Measurements from ENCODE around the gene CCNK.
A peak's percentile ranks its signal among the peaks of the same experiment; 100 is the strongest.

The CCNK gene

GRCh38 chr14:99479160-99479905 lies 1.9 kb upstream of the CCNK start:
- Histone ChIP-seq H3K27ac (ENCODE audit: low read depth, low read length, severe bottlenecking) (peak overlapping the region; percentile 64), H3K4me1 (ENCODE audit: control insufficient read depth, insufficient read depth, low read length, poor library complexity, severe bottlenecking) (peaks cover 39% of the 10 kb centered on the region), H3K36me3 (ENCODE audit: control insufficient read depth, insufficient read depth, low read length) (no peaks in the 10 kb centered on the region), H3K4me3 (ENCODE audit: extremely low read depth, insufficient read depth, low read length, poor library complexity, severe bottlenecking) (peak overlapping the region; percentile 98), H3K9me3 (ENCODE audit: control insufficient read depth, low read length) (no peaks in the 10 kb centered on the region)
- whole genome bisulfite sequencing, 2 experiments (ENCODE audit: insufficient coverage in 2 of 2), result 31 to 38% methylated on average over 11 to 12 of the region's 18 CpGs

DNA sequence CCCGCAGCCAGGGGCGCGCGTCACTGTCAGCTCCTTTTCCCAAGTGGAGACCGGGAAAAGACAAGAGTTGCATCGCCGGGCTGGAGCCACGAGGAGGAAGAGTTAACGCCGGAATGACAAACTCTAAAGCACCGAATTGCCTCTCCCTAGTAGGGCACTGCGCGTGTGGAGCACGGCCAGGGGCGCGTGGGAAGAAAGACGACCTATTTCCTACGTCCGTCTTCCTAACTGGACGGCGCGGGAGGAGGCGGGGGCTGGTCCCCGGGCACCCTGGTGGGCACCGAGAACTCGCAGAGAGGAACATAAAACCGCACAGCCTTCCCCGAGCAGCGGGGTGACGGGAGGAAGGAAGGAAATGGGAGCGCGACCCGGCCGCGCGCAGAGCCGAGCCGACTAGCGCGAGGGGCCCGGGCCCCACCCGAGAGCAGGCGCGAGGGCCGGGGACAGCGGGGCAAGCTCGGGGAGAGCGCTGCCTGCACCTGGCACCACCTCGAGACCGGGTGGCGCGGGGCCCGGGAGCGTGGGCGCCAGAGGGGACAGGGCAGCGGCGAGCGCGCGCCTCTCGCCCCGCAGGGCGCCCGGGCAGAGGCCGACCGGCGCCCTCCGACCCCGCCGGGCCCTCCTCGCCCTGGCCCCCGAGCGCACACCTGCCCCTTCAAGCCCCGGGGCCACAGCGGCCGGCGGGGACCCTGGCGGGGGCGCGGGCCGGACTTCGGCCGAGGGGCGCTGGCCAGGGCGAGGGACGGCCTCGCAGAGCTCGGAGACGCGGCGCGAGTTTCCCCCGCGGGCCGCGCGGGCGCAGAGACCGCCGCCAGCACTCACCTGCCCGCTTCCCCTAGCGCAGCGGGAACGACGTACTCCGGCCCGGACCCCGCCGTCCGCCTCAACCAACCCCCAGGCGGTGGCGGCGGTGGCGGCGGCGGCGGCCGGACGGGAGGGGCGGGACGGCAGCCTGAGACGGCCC lies 1.0 kb upstream of the CCNK start, which contains the start of gene SETD3:
TSS of gene SETD3 (minus strand) at position 954 of the 964 bp plus-strand sequence. CDS start 15,054 bp downstream, outside the sequence.
- 0% methylated on average over 65 to 85 of the region's 122 CpGs for WGBS, 2 experiments (ENCODE audit: insufficient coverage in 2 of 2)
- Histone ChIP-seq H3K36me3 (ENCODE audit: control insufficient read depth, insufficient read depth, low read length) (no peaks in the 10 kb centered on the region), H3K4me3 (ENCODE audit: extremely low read depth, insufficient read depth, low read length, poor library complexity, severe bottlenecking) (peak within 1 kb of the TSS; percentile 98), H3K27ac (ENCODE audit: low read depth, low read length, severe bottlenecking) (peak within 1 kb of the TSS; percentile 99), H3K4me1 (ENCODE audit: control insufficient read depth, insufficient read depth, low read length, poor library complexity, severe bottlenecking) (peaks cover 37% of the 10 kb centered on the region), H3K9me3 (ENCODE audit: control insufficient read depth, low read length) (no peaks in the 10 kb centered on the region)

DNA sequence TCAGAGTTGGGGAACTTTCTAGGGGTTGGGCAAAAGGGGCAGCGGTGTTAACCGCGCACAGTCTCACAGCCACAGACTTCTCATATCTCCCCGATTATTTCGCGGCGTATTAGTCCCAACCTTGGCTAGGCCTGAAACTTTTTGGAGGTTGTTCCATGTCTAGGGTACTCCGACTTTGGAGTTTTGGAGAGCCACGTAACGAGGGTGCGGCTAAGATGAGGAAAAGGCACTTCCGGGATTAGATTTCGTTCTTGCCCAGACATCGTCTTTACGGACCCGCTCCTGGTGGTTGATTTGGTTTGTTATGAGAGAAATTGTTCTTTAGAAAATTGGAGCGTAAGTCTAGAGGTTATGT lies 513 bp downstream of the CCNK start:
- H3K27ac ChIP-seq (ENCODE audit: low read depth, low read length, severe bottlenecking), result peak overlapping the region; percentile 99
- H3K4me1 ChIP-seq (ENCODE audit: control insufficient read depth, insufficient read depth, low read length, poor library complexity, severe bottlenecking), result peaks cover 29% of the 10 kb centered on the region
- H3K4me3 ChIP-seq (ENCODE audit: extremely low read depth, insufficient read depth, low read length, poor library complexity, severe bottlenecking), result peak overlapping the region; percentile 98
- no peaks in the 10 kb centered on the region for H3K9me3 ChIP-seq (ENCODE audit: control insufficient read depth, low read length)
- H3K36me3 ChIP-seq (ENCODE audit: control insufficient read depth, insufficient read depth, low read length), result no peaks in the 10 kb centered on the region
- 0% methylated on average over 8 to 9 of the region's 17 CpGs for WGBS, 2 experiments (ENCODE audit: insufficient coverage in 2 of 2)

GRCh38 chr14:99484106-99484505 lies 2.9 kb downstream of the CCNK start:
- Histone ChIP-seq H3K27ac (ENCODE audit: low read depth, low read length, severe bottlenecking) (no peak overlapping the region), H3K36me3 (ENCODE audit: control insufficient read depth, insufficient read depth, low read length) (no peaks in the 10 kb centered on the region), H3K9me3 (ENCODE audit: control insufficient read depth, low read length) (no peaks in the 10 kb centered on the region), H3K4me3 (ENCODE audit: extremely low read depth, insufficient read depth, low read length, poor library complexity, severe bottlenecking) (no peak overlapping the region), H3K4me1 (ENCODE audit: control insufficient read depth, insufficient read depth, low read length, poor library complexity, severe bottlenecking) (peaks cover 23% of the 10 kb centered on the region)
- WGBS, 2 experiments (ENCODE audit: insufficient coverage in 2 of 2), result 83% methylated on average over 1 of the region's 2 CpGs; no CpG with 5 or more reads in 1 of the 2 experiments

DNA sequence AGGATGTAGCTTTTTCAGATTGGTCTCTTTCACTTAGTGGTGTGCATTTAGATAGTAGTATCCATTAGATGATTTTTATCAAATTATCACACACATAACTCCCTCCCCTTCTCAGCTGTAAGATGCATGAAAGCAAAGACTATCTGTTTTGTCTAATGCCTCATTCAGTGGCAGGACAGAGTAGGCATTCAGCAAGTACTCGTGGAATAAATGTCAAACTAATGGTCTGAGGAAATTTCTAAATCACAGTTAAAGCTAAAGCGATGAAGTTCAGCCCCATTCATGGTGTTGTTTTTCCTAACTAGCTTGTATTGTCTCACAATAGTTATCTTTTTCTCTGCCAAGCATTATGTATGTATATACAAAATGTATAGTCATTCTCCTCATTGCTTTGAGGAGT lies 16.1 kb downstream of the CCNK start:
- no peak overlapping the region for H3K27ac ChIP-seq (ENCODE audit: low read depth, low read length, severe bottlenecking)
- no peaks in the 10 kb centered on the region for H3K4me1 ChIP-seq (ENCODE audit: control insufficient read depth, insufficient read depth, low read length, poor library complexity, severe bottlenecking)
- H3K9me3 ChIP-seq (ENCODE audit: control insufficient read depth, low read length), result no peaks in the 10 kb centered on the region
- no peak overlapping the region for H3K4me3 ChIP-seq (ENCODE audit: extremely low read depth, insufficient read depth, low read length, poor library complexity, severe bottlenecking)
- H3K36me3 ChIP-seq (ENCODE audit: control insufficient read depth, insufficient read depth, low read length), result peaks cover 87% of the 10 kb centered on the region
- WGBS, 2 experiments (ENCODE audit: insufficient coverage in 2 of 2), result 96 to 100% methylated on average over 1 to 2 of the region's 2 CpGs

- 100% methylated on average over 3 of the region's 3 CpGs for WGBS, 2 experiments (ENCODE audit: insufficient coverage in 2 of 2)
- no peak overlapping the region for H3K27ac ChIP-seq (ENCODE audit: low read depth, low read length, severe bottlenecking)
- peaks cover 87% of the 10 kb centered on the region for H3K36me3 ChIP-seq (ENCODE audit: control insufficient read depth, insufficient read depth, low read length)
- H3K9me3 ChIP-seq (ENCODE audit: control insufficient read depth, low read length), result no peaks in the 10 kb centered on the region
- H3K4me1 ChIP-seq (ENCODE audit: control insufficient read depth, insufficient read depth, low read length, poor library complexity, severe bottlenecking), result no peaks in the 10 kb centered on the region
- no peak overlapping the region for H3K4me3 ChIP-seq (ENCODE audit: extremely low read depth, insufficient read depth, low read length, poor library complexity, severe bottlenecking)
Measured at GRCh38 chr14:99497894-99498293, 16.7 kb downstream of the CCNK start.

- no peaks in the 10 kb centered on the region for H3K9me3 ChIP-seq (ENCODE audit: control insufficient read depth, low read length)
- 79 to 89% methylated on average over 13 to 14 of the region's 14 CpGs for WGBS, 2 experiments (ENCODE audit: insufficient coverage in 2 of 2)
- H3K27ac ChIP-seq (ENCODE audit: low read depth, low read length, severe bottlenecking), result peak overlapping the region; percentile 19
- peaks cover 93% of the 10 kb centered on the region for H3K36me3 ChIP-seq (ENCODE audit: control insufficient read depth, insufficient read depth, low read length)
- no peak overlapping the region for H3K4me3 ChIP-seq (ENCODE audit: extremely low read depth, insufficient read depth, low read length, poor library complexity, severe bottlenecking)
- no peaks in the 10 kb centered on the region for H3K4me1 ChIP-seq (ENCODE audit: control insufficient read depth, insufficient read depth, low read length, poor library complexity, severe bottlenecking)
Measured at GRCh38 chr14:99502989-99503421, 21.8 kb downstream of the CCNK start.

- Histone ChIP-seq H3K36me3 (ENCODE audit: control insufficient read depth, insufficient read depth, low read length) (peaks cover 93% of the 10 kb centered on the region), H3K4me3 (ENCODE audit: extremely low read depth, insufficient read depth, low read length, poor library complexity, severe bottlenecking) (no peak overlapping the region), H3K9me3 (ENCODE audit: control insufficient read depth, low read length) (no peaks in the 10 kb centered on the region), H3K27ac (ENCODE audit: low read depth, low read length, severe bottlenecking) (no peak overlapping the region), H3K4me1 (ENCODE audit: control insufficient read depth, insufficient read depth, low read length, poor library complexity, severe bottlenecking) (no peaks in the 10 kb centered on the region)
- 100% methylated on average over 1 to 3 of the region's 4 CpGs for WGBS, 2 experiments (ENCODE audit: insufficient coverage in 2 of 2)
Measured at GRCh38 chr14:99503848-99504453, 22.7 kb downstream of the CCNK start.

DNA sequence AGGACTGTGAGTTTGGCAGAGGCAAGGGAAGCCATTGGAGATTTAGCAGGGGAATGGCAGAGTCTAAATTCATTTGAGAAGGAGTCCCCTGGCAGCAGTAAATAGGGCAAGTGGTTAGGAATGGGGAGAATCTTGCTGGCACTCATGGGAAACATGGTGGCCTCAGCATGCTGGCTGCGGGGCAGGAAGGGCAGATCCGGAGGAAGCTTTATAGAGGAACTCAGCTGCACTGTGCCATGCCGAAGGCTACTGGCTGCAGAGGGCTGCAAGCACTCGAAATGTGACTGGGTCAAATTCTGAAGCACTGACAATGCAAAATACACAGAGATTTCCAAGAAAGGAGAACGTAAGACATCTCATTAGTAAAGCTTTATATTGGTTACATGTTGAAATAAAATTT lies 23.9 kb downstream of the CCNK start:
- Histone ChIP-seq H3K4me3 (ENCODE audit: extremely low read depth, insufficient read depth, low read length, poor library complexity, severe bottlenecking) (no peak overlapping the region), H3K4me1 (ENCODE audit: control insufficient read depth, insufficient read depth, low read length, poor library complexity, severe bottlenecking) (no peaks in the 10 kb centered on the region), H3K9me3 (ENCODE audit: control insufficient read depth, low read length) (no peaks in the 10 kb centered on the region), H3K36me3 (ENCODE audit: control insufficient read depth, insufficient read depth, low read length) (peaks cover 92% of the 10 kb centered on the region), H3K27ac (ENCODE audit: low read depth, low read length, severe bottlenecking) (no peak overlapping the region)
- WGBS, 2 experiments (ENCODE audit: insufficient coverage in 2 of 2), result 82 to 98% methylated on average over 2 to 4 of the region's 5 CpGs

- WGBS, 2 experiments (ENCODE audit: insufficient coverage in 2 of 2), result 97% methylated on average over 6 of the region's 6 CpGs
- peaks cover 89% of the 10 kb centered on the region for H3K36me3 ChIP-seq (ENCODE audit: control insufficient read depth, insufficient read depth, low read length)
- no peak overlapping the region for H3K4me3 ChIP-seq (ENCODE audit: extremely low read depth, insufficient read depth, low read length, poor library complexity, severe bottlenecking)
- no peaks in the 10 kb centered on the region for H3K4me1 ChIP-seq (ENCODE audit: control insufficient read depth, insufficient read depth, low read length, poor library complexity, severe bottlenecking)
- H3K9me3 ChIP-seq (ENCODE audit: control insufficient read depth, low read length), result no peaks in the 10 kb centered on the region
- no peak overlapping the region for H3K27ac ChIP-seq (ENCODE audit: low read depth, low read length, severe bottlenecking)
Measured at GRCh38 chr14:99506276-99506675, 25.1 kb downstream of the CCNK start.

Measured in mesodermal cell (in vitro differentiated cells).